HuH-7.5 (cell line): ENCODE measurements around the gene TK1.

Experiments
- DNase-seq: peaks from one replicate; pipeline ENCODE4 v3.0.0; 2011; ENCODE audit warnings: low spot score

TK1 gene

GRCh38 chr17:78219396-78220150 lies 32.7 kb upstream of the TK1 start:
- DNase-seq = no peak

- DNase-seq = no peak
Observed at GRCh38 chr17:78214706-78215061, 27.8 kb upstream of the TK1 start.

DNA sequence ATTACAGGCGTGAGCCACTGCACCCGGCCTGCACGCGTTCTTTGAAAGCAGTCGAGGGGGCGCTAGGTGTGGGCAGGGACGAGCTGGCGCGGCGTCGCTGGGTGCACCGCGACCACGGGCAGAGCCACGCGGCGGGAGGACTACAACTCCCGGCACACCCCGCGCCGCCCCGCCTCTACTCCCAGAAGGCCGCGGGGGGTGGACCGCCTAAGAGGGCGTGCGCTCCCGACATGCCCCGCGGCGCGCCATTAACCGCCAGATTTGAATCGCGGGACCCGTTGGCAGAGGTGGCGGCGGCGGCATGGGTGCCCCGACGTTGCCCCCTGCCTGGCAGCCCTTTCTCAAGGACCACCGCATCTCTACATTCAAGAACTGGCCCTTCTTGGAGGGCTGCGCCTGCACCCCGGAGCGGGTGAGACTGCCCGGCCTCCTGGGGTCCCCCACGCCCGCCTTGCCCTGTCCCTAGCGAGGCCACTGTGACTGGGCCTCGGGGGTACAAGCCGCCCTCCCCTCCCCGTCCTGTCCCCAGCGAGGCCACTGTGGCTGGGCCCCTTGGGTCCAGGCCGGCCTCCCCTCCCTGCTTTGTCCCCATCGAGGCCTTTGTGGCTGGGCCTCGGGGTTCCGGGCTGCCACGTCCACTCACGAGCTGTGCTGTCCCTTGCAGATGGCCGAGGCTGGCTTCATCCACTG lies 27.3 kb upstream of the TK1 start, which contains the start of gene BIRC5:
Gene BIRC5, plus strand, starts transcription at position 238 of the 690 bp plus-strand sequence. Its CDS starts 64 bp downstream, at position 302.
- peak; percentile 87 for DNase-seq

DNA sequence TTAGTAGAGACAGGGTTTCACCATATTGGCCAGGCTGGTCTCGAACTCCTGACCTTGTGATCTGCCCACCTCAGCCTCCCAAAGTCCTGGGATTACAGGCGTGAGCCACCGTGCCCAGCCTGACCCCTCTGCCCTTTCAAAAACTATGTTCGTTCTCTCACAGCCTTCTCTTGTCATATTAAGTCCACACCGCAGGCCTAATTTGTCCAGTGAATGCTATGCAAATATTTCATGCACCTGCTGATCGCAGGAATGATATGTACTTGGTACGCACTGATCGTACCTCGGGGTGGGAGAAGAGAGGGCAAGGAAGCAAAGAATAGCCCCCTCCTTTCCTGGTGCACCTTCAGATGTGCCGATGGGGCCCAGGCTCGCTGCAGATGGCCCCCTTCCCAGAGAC lies 24.2 kb upstream of the TK1 start:
- no peak for DNase-seq

- no peak for DNase-seq
Observed at GRCh38 chr17:78210111-78210510, 23.3 kb upstream of the TK1 start.

DNA sequence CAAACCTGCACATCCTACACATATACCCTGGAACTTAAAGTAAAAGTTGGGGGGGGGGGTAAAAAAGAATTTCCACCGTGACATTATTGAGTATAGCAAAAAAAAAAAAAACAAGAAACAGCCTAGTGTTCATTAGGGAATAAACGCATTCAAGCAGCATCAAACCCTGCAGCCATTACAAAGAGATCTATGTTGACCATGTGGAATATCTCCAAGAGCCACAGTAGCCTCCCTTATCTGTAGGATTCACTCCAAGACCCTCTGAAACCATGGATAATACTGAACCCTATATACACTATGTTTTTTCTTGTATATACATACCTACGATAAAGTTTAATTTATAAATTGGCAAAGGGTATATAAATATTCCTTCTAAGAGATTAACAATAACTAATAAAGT lies 21.6 kb upstream of the TK1 start:
- DNase-seq = no peak

DNA sequence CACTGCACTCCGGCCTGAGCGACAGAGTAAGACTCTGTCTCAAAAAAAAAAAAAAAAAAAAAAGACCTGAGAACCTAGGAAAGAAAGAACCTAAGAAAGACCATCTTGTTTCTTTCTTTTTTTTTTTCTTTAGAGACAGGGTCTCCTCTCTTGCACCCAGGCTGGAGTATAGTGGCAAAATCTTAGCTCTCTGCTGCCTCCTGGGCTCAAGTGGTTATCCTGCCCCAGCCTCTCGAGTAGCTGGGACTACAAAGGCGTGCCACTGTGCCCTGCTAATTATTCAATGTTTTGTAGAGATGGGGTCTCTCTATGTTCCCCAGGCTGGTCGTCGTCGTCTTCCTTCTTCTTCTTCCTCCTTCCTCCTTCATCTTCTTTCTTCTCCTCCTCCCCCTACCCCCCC lies 19.4 kb upstream of the TK1 start:
- no peak for DNase-seq

- DNase-seq = no peak
Observed at GRCh38 chr17:78205124-78205775, 18.4 kb upstream of the TK1 start.

DNA sequence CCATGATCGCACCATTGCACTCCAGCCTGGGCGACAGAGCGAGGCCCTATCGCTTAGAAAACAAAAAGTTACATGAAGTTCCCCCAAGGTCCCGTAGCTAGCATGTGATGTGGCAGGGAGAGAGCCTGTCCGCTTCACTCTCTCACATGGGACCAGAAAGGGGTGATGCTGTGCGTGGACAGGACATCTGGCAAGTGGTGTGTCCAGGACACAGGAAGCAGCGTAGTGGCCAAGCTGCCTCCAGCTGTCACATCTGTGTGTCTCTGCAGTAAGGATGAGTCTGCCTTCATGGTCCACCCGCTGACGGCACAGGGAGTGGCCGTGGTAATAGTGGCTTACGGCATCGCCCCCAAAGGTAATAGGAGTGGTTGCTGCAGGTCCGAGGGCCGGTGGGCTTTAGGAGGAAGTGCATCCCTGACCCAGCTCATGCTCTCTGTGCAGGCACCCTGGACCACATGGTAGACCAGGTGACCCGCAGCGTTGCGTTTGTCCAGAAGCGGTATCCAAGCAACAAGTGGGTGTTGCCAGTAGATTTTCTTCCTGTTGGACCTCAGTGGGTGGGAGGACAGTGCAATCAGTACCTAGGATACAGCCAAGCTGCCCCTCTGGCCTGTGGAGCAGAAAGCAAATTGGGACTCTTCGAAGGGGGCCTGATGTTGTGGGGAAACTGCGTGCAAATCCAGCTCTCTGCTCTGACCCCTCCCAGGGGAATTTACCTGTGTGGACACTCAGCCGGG lies 17.7 kb upstream of the TK1 start:
- no peak for DNase-seq

- no peak for DNase-seq
Observed at GRCh38 chr17:78202666-78203065, 15.8 kb upstream of the TK1 start.

DNA sequence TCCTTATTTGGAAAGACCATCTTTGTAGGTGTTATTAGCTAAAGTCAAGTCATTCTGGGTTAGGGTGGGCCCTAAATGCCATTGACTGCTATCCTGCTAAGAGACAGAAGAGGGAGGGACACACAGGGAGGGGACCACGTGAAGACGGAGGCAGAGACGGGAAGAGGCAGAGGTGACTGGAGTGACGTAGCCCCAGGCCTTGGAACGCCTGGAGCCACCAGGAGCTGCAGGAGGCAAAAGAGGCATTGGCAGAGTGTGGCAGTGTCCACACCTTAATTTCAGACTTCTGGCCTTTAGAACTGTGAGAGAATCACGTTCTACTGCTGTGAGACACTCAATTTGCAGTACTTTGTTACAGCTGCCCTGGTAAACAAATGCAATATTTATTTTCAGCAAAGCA lies 13.6 kb upstream of the TK1 start:
- DNase-seq = no peak

- no peak for DNase-seq
Observed at GRCh38 chr17:78197147-78197832, 10.4 kb upstream of the TK1 start.

DNA sequence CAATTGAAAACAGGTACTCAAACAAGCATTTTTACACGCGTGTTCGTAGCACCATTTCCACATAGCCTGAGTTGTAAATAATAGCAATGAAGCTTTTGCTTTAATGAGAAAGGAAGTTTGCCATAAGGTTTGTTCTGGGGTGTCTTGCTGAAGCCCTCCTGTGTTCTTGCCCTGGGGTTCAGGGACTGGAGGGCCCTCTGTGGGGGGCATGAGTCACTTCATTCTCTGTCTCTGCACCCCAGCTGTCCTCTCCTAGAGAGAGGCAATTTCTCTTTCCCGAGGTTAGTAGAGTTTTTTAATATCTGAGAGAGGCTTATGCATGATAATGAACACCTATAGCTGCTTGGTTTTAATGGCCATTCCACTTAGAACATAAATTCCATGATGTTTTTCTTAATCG lies 9.9 kb upstream of the TK1 start:
- no peak for DNase-seq

- DNase-seq = no peak
Observed at GRCh38 chr17:78185981-78186691, 716 bp downstream of the TK1 start.

- DNase-seq = no peak
Observed at GRCh38 chr17:78184868-78185267, 2.0 kb downstream of the TK1 start.

GRCh38 chr17:78184351-78184750 lies 2.5 kb downstream of the TK1 start:
- DNase-seq = no peak

DNA sequence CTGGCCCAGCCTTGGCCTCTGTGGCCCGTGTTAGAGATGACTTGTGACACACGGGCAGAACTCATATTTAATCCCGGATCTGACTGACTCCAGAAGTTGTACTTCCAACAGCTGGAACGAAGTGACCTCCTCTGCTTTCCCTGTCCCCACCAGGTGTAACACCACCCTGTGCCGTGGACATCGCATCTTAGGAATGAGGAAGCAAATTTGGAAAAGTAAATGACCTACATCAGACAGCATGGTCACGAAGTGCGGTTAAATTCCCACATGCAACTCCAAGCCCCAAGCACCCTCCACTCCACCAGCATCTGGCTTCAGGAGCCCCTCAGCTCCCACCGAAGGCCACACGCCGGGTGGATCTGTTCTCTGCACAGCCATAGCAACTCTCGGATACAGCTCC lies 2.9 kb downstream of the TK1 start:
- DNase-seq = no peak

- no peak for DNase-seq
Observed at GRCh38 chr17:78182504-78182903, 4.3 kb downstream of the TK1 start.

GRCh38 chr17:78180508-78180907 lies 6.3 kb downstream of the TK1 start:
- no peak for DNase-seq

DNA sequence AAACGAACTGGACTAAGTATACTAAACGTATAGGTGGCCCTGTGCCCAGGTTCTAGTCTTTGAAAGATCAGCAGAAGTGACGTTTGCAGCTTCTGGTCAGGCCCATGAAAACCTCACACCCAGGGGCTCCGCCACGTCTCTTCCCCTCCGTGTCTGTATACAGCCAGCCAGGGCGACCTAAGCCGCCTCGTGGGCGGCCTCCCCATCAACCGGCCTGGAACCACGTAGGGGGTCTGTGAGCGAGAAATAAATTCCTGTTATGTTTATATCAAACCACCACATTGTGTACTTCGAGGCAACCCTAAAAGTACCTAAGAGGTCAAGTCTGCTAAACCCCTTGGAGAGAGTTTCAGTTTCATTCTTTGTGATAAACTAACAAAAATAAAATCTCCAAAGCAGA lies 6.8 kb downstream of the TK1 start:
- no peak for DNase-seq

DNA sequence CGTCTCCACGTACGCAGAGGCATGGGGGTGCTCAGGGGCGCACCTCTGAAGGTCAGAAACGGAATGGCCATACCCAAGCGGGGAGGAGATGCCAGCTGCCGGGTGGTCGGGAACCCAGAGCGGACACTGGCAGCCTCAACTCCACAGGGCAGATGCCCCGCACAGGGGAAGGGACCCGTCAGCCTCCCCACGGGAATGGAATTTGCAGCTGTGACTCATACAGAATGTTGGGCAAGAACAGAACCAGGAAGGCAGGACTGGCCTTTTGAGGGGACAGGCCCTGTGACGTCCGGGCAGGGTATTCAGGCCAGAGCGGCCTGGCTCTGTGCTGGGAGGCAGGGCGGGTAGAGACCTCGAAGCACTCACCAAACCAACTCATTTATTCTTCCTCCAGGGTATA lies 7.5 kb downstream of the TK1 start:
- no peak for DNase-seq
